ENCODE measurements around the gene TCF12.
"Not testable (repeated sequence)": the region's sequence is repeated elsewhere in the genome, so short reads cannot be mapped to it uniquely, and the experiment has no call there.

The TCF12 gene

DNA sequence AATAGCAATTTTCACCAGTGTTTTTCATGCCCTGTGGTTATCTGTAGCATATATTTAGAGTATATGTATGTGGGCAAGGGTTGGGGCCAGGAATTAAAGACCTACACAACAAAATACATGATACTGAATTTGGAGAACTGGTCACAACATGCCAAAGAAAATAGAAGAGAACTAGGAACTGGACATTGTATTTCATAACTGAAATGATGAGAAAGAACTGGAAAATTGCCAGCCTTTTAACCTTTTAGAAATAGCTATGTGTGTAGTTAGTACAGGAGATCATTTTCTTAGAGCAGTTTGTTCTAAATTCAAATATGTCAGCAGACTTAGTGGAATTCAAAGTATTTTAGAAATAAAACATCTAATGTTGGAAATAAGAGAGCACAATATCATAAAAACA is 230.8 kb downstream of the TCF12 start:
- no peak for DNase-seq

DNA sequence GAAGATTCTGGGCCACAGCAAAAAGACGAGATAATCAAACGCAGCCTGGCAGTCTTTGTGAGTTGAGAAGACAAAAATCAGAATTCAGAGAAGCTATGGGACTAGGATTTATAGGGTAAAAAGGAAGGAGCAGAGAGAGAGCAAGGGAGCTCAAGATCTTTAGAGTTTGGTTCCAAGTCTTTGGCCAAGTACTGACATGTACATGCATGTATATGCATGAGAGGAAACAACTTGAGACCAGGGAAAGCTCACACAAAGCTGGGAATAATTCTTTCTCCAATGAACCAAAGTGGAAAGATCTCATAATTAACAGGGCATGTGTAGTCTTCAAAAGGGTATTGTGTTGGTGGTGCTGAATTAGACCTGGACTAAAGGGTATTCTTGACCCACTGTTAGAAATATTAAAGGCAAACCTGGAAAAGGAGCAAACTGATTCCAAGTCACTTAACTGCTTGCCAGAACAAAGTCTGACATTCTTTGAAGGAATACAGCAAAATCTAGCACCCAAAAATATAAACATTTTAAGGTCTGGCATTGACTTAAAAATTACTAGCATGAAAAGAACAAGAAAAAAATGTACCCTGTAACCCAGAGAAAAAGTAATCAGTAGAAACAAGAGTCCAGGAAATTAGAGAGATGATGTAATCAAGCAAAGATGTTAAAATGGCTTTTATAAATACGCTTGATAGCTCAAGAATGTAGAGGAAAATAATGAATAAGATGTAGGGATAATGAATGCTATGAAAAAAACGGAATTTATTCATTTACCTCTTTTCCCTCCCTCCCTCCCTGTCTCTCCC is 231.8 kb downstream of the TCF12 start:
- no peak for DNase-seq

DNA sequence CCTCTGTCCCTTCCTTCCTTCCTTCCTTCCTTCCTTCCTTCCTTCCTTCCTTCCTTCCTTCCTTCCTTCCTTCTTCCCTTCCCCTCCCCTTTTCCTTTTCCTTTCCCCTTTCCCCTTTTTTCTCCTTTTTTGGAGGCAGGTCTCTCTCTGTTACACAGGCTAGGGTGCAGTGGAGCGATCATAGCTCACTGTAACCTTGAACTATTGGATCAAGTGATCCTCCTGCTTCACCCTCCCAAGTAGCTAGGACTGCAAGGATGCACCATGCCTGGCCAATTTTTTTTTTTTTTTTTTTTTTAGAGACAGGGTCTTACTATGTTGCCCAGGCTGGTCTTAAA is 232.4 kb downstream of the TCF12 start:
- DNase-seq: not testable (repeated sequence)

DNA sequence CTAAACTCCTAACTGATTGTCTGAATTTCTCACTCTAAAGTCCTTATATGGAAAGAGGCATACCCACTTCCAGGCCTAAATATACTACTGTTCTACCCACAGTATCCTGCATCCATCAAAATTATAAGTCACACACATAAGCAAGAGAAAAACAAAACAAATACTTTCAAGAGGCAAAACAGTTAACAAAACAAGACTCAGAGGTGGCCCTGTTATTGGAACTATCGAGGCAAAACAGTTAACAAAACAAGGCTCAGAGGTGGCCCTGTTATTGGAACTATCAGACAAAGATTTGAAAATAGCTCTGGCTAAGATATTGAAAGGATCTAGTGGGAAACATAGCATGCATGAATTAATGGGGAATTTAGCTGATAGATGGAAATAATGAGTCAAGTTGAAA is 233.7 kb downstream of the TCF12 start:
- DNase-seq: no peak

DNA sequence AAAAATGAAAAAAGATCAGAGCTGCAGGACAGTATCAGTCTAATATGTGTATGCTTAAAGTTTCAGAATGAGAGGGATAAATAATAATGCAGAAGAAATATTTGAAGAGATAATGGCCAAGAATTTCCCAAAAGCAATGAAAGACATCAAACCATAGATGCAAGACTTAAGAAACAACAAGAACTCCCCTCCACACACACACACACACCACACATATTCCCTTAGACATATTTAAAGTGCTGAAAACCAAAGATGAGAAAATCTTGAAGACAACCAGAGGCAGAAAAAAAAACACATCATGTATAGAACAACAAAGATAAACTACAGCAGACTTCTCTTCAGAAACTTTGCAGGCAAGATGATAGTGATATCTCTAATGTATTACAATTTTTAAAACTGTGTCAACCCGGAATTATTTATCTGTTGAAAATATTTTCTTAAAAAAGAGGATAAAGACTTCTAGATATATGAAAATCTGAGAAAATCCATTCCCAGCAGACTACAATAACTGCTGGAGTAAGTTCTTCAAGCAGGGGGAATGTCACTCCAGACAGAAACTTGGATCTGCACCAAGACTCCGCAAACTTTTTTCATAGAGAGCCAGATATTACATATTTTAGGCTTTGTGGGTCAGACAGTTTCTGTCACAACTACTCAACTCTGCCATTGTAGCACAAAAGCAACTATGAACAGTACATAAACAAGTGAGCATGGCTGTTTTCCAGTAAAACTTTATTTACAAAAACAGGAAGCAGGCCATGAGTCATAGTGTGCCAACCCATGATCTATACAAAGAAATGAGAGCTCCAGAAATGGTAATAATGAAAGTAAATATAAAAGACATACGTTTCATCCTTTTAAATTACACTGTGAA is 234.5 kb downstream of the TCF12 start:
- no peak for DNase-seq

DNA sequence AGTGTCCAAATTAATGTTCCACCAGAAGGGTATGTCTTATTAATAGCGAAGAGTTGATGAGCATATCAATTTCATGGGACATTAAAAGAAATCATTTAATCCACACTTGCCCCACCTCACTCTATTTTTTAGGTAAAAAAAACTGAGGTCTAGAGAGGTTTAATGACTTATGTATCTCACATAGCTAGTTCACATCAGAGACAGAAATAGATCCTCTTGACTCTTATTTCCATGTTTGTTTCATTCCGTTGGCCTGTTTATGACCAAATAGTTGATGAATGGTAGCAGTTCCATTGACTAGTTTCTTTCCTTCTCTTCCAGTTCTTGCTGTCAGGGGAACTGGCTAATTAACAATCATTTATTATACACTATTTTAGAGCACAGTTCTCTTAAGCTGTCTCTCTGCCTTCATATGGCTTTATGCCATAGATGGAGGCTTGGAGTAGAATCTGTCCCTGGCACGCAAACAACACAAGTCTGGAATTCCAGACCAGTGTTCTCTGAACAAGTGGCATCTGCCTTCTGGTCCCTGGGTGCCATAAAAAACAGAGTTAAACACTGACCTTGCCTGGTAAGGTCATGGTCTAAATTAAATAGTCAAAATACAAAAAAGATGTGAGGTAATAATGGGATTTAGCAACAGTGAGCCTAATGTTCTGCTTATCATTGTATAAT is 237.9 kb downstream of the TCF12 start:
- DNase-seq: no peak

DNA sequence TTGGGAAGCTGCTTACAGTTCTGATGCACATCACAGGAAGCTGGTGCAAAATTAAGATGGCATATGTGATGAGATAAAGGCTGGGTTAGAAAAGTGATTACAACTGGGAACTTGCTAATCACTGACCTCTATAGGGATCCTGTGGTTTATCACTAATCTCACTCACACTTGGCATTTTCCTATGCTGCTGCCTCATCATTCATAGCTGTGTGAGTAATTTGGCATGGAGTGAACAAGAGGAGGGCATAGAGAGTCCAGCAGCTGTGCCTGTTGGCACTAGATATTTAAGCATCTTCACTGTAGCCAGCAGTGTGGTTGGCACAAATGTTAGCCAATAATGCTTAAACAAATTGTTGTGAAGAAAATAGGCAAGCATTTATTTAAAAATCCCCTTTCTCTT is 240.1 kb downstream of the TCF12 start:
- DNase-seq: no peak

DNA sequence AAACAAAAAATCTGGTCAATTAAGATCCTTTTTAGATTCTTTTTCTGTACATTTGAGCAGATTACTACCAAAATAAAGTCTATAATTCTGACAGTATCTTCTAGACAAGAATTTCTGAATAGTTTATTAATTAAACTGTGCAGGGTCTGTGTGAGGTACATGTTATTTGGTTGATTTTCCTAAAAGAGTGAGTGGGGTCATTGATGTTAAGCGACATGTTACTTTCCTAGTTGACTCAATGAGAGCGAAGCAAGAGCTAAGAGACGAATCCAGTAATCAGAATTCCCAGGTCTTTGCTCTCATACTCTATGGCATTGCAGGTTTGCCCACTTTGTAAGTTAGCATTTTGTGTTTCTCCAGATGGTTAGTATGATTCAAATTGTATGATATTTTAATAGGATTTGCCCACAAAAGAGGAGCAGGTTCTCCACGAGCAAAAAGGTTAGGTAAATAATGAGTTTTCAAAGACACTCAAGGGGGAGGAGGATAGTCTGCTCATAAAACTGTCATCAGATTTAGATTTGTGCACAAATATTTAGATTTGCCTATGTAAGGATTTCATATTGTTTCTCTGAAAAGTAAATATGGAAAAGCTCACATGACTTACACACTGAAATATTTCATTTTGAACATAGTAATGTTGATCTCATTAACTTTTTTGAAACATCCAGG is 240.7 kb downstream of the TCF12 start:
- no peak for DNase-seq

DNA sequence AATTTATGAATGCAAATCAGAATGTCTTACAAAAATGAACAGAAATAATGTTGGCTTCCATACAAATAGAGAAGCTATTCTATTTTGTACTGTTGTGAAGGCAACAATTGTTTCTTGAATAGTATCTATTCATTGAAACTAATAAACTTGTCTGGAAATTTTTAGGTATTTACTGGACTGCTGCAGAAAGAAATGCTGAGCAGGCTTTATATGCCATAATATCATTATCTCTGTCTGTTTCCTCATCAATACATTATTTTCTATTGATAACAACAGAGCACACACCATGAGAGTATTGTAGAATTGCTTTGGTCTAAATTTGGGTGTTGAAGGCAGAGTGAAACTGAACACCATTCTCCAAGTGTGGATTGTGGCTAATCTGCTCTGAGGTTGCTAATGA is 241.3 kb downstream of the TCF12 start:
- DNase-seq: no peak

DNA sequence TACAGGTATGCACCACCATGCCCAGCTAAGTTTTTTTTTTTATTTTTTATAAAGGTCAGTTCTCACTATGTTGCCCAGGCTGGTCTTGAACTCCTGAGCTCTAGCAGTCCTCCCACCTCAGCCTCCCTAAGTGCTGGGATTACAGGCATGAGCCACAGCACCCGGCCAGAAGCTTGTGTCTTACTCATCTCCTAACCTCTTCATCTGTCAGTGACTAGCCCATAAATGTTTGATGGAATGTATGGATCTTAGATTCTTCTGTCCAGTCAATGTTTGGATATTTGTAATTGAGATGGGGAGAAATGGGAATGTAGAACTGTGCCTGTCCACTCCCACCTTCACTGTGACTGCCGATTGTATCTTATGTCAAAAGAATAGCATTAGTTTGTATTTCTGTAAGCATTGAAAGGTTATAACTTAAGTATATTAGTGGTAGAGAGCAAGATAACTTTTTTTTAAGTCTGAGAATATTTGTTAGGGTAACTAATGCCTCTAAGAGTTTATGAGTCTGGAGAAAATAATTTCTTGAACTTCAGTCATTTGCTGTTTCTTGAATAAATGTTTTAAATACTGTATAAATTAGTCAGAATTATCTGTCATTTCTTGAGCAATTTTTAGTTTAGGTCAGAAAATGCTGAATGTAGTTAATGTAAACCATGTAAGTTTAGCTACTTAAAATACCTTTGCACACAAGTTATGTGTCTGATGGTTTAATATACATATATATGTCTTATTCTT is 242.5 kb downstream of the TCF12 start:
- DNase-seq: no peak

DNA sequence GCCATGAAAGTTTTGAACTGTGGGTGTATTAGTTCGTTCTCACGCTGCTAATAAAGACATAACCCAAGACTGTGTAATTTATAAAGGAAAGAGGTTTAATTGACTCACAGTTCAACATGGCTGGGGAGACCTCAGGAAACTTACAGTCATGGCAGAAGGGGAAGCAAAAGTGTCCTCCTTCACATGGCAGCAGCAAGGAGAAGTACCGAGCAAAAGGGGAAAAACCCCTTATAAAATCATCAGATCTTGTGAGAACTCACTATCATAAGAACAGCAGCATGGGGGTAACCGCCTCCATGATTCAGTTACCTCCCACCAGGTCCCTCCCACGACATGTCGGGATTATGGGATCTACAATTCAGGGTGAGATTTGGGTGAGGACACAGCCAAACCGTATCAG is 245.8 kb downstream of the TCF12 start:
- not testable (repeated sequence) for DNase-seq

DNA sequence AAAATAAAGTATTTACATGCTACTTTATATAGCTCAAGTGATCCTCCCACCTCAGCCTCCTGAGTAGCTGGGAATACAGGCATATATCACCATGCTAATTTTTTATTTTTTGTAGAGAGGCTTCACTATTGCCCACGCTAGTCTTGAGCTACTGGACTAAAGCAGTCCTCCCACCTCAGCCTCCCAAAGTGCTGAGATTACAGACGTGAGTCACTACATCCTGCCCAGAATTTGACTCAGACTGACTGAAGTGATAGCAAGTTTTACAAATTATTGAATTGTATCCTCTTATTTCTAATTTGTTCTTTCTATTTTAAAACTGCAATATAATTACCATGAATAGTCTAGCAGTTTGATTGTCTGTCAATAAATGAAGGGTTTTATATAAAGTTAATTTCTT is 247.5 kb downstream of the TCF12 start:
- DNase-seq: no peak

DNA sequence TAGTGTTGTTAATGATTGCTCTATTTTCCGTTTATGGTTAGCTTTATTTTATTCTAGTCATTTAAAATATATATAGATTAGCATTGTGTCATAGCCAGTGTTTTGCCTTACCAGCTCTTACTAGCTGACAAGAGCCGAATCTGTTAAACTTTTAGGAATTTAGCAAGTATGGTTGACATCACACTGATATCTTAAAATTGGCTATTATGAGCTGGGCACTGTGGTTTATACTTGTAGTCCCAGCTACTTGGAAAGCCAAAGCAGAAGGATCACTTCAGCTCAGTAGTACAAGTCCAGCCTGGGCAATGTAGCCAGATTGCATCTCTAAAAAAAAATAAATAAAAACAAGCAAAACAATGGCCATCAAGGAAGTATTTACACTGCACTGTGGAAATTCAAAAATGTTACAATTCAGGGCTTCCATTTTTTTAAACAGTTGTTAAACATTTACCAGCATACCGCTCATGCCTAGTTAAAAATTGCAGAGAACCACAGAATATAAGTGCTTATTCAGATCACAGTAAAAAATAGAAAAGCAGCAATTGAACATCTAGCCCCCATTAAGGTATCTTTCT is 249.5 kb downstream of the TCF12 start:
- DNase-seq: no peak

DNA sequence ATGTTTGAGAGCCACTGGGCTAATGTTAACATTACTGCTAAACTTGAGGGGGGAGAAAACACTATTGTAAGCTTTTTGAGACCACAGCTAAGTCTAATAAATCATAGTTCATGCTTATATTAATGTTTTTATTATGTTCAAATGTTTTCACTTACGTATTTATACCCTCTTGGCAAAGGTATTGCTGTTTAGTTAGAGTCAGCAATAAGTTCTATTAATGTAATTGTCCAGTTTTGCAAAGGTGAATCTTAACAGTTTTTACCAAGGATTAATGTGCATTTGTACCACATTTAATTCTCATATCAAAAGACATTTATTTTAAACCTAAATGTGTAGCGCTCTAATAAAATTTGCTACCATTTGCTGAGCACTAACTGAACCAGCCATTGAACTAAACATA is 251.2 kb downstream of the TCF12 start:
- no peak for DNase-seq

DNA sequence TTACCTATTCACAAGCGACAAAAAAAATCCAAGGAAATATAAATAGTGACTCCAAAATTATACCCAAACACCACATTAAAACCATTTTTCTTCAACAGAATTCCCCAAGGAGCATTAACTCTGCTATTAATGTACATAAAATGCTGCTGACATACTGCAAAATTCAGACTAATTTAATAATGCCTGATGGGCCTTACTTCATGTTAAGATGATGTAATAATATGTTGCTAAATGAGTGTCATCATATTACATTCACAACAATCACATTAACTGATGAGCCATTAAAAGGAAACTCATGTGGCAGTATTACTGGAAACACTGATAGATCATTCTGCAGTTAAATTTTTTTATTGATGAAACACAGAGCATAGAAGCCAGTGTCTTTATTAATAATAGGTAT is 253.0 kb downstream of the TCF12 start:
- DNase-seq: no peak

DNA sequence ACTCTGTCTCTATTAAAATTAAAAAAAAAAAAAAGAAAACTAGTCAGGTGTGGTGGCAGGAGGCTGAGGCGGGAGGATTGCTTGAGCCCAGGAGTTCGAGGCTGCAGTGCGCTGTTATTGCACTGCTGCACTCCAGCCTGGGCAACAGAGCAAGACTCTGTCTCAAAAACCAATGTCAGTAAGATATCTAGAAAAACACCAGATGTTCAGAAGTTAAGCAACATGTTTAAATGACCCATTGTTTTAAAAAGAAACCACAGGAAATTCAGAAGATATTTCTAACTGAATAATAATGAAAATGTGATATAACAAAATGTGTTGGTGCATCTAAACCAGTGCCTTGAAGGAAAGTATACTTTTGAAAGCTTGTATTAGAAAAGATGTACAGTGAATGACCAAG is 254.5 kb downstream of the TCF12 start:
- no peak for DNase-seq

DNA sequence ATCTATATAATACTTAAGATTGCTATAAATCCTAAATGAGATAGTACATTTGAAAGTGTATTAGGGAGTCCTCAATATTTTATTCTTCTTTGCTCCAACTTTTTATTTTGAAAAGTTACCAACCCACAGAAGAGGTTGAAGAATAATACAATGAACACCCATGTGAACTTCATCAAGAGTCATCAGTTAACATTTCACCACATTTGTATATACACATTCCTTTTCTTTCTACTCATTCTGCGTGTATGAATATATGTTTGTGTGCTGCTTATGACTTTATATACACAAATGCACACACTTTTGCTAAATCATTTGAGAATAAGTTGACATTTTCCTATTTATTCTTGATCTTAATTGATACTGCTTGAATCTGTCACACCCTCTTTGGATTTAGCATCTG is 264.6 kb downstream of the TCF12 start:
- DNase-seq: no peak

DNA sequence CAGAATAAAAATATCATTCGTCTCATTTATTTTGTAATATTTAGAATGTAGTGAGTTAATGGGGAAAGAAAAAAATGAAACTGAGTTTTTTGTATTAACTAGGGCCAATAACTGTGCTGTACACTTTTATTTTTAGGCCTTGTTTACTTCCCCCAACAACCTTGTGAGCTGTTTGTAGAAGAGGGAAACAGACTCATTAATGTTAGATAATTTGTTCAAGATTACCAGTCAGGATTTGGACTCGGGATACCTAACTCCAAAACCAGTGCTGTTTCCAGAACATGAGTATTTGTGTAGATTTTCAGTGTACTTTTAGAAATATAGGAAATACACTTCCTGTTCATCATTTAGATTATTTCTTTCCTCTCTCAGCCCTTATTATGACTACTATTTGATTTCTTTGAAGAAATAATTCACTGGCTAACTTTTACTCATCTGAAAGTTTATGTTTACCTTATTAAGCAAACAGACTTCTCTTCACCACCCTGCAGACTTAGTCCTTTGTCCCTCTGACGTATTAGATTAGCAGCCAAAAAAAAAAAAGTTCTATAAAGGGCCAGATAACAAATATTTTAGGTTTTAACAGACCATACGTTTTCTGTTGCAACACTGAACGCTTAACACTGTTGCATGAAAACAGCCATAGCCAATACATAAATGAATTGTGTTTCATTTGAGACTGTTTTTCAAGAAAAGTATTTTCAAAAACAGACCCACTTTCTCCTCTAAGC is 265.3 kb downstream of the TCF12 start:
- DNase-seq: no peak

DNA sequence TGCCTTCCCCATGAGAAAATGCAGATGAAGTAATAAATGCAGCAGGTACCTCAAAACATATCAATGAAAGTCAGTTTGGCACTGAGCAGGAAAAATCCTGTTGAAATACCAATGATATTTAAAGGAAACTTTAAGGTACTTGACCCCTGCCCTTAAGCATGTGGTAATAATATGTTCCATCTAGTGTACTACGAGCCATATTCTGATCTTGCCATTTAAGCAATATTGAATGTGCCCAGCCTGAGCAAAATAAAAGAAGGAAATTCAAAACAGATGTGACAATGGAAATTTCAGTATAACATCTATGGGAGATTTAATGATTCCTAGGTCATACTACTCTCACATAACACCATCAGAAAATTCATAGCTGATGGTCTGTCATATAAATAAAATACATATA is 266.1 kb downstream of the TCF12 start:
- DNase-seq: no peak

DNA sequence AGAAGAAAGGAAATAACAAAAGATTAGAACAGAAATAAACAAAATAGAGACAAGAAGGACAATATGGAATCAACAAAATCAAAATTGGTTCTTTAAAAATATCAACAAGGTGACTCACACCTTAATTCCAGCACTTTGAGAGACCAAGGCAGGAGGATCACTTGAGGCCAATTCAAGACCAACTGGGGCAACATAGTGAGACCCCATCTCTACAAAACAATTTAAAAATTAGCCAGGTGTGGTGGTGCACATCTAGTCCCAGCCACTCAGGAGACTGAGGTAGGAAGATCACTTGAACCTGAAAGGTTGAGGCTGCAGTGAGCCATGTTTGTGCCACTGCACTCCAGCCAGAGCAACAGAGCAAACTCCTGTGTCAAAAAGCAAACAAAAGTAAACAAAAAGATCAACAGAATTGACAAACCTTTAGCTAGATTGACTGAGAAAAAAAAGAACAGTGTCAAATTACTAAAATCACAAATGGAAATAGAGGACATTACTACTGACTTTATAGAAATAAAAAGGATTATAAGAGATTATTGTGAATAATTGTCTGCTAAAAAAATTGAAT is 267.1 kb downstream of the TCF12 start:
- DNase-seq: no peak

DNA sequence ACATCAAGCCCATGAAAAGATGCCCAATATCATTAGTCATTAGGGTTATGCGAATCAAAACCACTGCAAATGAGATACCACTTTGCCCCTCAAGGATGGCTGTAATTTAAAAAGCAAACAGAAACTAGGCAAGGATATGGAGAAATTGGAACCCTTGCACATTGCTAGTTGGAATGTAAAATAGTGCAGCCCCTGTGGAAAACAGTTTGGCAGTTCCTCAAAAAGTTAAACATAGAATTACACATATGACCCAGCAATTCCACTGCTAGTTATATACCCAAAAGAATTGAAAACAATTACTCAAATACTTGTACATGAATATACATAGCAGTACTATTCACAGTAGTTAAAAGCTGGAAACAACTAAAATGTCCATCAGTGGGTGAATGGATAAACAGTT is 271.0 kb downstream of the TCF12 start:
- no peak for DNase-seq
